ENCODE results near the gene HMGXB3.

HMGXB3 gene

GRCh38 chr5:150057511-150057910 is 57.0 kb downstream of the HMGXB3 start:
- TF ChIP-seq CTCF (IDR thresholded peaks at IDR 0.05), result no peak

- TF ChIP-seq CTCF (IDR thresholded peaks at IDR 0.05), result no peak
These were observed 57.5 kb downstream of the HMGXB3 start for GRCh38 chr5:150057996-150058395.

- TF ChIP-seq CTCF (IDR thresholded peaks at IDR 0.05), result no peak
These were observed 58.1 kb downstream of the HMGXB3 start for GRCh38 chr5:150058480-150059126.

GRCh38 chr5:150059623-150060022 is 59.1 kb downstream of the HMGXB3 start:
- no peak for TF ChIP-seq CTCF (IDR thresholded peaks at IDR 0.05)

GRCh38 chr5:150060471-150060870 is 59.9 kb downstream of the HMGXB3 start:
- TF ChIP-seq CTCF (IDR thresholded peaks at IDR 0.05), result no peak

- TF ChIP-seq CTCF (IDR thresholded peaks at IDR 0.05), result no peak
These were observed 61.0 kb downstream of the HMGXB3 start for GRCh38 chr5:150061538-150061995.

- no peak for TF ChIP-seq CTCF (IDR thresholded peaks at IDR 0.05)
These were observed 61.8 kb downstream of the HMGXB3 start for GRCh38 chr5:150062216-150062922.
